HG03025 (cell line): ENCODE data around the gene SOX30.

Experiments
- ATAC-seq: cut with Tn5 transposase; IDR thresholded peaks from one replicate; pipeline ENCODE4 v1.9.1; 2021; ENCODE audit warnings: mild to moderate bottlenecking, moderate library complexity; ENCODE audit not compliant: unreplicated experiment, low FRiP score

The SOX30 gene

DNA sequence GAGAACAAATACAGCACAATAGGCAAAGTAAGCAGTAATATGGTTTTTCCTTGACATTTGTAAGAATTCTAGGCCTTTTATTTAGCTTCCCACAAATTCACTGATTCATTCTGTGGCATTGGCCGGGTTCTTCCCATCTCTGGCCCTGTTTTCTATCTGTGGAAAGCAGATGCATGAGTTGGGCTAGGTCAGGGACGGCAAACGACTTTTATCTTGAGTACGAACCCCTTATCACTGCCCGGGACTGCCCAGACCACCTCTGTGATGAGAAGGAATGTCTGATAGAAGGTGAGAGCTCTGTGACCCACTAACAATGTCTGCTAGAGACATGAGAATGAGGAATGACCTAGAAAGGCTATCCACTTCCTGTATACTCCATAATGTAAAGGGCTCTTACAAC is 41.2 kb downstream of the SOX30 start:
- no peak for ATAC-seq

DNA sequence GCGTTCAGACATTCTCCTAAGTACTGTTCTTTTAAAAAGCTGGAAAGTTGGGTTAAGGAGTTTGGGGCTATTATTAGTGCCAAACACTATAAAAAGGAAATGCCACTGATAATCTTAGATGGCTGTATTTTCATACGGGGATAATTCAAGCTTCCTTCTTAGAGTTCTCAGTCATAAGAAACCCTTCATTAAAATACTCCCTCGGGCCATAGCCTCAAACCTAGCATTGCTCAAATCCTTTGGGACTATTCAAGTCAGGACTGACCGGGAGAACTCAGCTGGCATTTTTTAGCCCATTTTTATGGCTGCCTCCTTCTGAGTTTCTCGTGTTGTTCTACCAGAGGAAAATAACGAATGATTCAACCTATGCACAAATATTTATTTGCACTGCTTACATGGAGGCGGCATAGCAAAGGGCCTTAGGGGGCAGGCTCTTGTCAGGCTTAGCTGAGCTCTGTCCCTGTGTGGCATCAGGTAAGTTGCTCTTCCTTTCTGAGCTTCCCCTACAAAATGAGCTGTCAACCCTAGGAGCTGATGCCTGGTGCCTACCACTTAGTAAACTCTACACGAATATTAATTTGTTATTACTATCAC is 43.2 kb downstream of the SOX30 start:
- no peak for ATAC-seq

DNA sequence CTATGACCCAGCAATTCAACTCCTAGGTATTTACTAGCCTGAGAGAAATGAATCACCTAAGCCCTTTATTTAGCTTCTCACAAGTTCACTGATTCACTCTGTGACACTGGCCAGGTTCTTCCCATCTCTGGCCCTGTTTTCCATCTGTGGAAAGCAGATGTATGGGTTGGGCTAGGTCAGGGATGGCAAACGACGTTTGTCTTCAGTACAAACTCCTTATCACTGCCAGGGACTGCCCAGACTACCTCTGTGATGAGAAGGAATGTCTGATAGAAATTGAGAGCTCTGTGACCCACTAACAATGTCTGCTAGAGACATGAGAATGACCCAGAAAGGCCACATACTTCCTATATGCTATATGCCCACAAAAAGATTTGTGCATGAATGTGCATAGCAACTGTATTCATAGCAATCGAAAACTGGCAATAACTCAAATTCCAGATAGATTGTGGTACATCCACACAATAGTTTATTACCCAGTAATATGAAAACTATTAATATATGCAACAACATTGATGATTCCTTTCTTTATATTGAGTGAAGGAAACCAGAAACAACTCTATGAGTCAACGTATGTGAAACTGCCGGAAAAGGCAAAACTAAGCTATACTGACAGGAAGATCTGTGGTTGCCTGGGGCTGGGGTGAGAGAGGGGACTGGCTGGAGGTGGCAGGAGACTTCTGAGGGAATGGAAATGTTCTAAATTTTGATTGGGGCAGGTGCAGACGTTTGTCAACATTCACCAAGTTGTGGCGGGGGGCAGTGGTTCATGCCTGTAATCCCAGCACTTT is 44.7 kb downstream of the SOX30 start:
- peak; percentile 39 for ATAC-seq

DNA sequence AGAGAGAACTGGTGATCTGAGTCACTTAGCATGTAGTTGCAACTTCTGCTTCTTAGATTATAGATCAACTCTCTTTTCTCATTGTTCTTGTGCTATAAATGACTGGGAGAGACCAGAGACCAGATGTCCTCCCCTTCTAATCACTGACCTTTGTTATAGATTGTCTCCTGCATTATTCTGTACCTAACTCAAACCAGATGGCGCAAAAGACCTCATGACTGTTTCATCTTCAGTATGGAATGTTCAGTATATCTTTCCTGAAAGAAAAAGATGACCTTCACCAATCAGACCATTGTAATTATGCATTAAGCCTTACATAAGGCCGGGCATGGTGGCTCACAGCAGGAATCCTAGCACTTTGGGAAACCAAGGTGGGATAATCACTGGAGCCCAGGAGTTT is 46.2 kb downstream of the SOX30 start:
- no peak for ATAC-seq

DNA sequence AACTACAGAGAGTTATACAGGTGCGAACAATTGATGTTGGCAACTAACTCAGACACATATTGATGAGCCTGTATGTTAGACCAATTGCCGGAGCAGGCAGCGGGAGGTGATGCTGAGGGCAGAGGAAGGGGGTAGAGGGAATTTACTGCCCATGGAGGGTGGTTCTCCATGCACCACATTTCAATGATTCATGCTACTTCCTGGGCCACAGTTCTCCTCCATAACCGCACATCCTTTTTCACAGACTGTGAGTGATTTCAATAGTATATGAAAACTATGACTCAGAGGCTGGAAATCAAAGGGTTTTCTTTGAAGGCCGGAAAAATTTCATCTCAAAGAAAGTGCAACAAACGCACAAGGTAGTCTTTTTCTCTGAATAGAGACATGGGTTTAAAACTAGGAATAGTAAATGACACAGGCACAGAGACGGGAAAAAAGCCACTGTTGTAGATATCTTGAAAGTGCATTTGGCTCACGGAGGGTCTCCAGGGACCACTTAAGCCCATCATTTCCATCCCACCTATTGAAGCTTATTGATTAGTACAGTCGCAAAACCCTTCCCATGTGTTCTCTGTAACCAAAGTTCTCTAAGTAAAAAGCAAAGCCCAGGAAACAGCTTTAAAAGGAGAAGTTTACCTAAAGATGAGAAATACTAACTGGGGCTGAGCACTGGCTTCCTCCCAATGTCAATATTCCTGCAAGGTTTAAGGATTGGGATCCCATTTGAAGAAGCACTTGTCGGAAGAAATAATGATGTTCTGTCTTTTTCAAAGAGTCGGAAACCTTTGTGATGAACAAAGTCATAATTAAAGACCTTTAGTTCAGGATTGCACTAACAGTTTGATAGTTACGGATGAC is 48.7 kb downstream of the SOX30 start:
- no peak for ATAC-seq

DNA sequence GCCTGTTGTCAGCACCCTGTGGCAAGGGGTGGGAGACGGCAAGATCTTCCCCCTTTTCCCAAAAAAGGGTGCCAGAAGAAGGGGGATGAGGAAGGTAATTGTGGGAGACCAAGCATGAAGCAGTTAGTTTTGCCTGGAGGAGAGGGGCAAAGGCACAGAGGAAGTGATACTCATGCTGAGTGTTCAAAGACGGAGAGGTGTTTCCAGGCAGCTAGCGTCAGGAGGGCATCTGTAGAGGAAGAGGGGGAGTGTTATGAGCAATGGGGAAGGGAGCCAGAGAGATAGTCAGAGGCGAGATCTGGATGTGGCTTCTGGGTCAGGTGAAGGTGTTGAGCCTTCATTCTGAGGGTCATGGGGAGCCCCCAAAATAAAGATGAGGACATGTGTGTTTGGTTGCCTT is 49.7 kb downstream of the SOX30 start:
- ATAC-seq = peak; percentile 54

DNA sequence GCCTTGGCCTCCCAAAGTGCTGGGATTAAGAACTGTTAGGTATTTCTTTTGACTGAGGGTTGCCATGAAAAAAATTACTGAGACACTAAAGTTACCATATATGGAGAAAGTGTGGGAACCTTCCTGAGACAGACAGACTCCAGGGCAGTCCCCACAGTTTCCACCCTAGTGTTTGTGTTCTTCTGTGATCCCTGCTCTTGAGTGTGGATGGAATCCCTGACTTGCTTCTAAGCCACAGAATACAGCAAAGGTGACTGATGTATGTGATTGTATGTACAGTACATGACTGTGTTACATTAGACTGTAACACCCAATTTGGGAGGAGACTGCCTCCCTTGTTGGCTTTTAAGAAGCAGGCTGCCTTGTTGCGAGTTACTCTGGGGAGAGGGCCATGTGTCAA is 52.0 kb downstream of the SOX30 start:
- no peak for ATAC-seq

DNA sequence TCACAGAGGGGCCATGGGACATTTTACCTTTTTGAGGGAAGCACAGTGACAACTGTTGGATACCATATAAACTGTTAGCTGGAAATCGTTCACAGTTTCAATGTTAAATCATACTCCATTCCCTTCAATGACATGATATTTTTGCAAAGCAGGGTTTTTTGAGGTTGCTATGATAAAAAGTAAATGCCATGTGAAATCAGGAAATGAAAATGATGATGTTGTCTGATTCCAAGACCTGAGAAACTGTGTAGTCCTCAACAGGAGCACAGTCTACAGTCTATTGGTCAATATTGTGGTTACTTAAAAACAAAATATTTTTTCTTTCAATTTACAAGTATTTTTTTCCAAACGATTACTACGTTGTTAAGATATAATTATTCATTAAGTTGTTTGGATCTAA is 52.7 kb downstream of the SOX30 start:
- no peak for ATAC-seq

DNA sequence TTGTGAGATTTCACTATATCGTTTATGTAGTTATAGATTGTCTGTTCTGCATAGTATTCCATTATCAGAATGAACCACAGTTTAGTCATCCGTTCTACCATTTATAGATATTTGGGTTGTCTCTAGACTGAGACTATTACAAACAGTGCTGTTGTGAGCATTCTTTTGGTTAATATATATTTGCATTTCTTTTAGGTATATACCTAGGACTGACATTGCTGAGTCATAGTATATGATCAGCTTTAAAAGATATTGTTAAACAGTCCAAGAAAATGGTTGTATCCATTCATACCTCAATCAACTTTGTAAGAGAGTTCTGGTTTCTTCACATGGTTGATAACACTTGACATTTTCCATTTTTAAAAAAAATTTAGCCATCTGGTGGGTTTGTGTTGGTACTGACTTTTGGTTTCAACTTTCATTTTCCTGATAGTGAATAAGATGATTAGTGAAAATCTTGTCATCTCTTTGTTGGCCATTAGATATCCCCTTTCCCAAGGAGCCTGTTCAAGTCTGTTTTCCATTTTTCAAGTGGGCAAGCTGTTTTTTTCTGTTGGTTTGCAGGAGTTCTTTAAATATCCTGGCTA is 53.8 kb downstream of the SOX30 start:
- ATAC-seq = no peak

DNA sequence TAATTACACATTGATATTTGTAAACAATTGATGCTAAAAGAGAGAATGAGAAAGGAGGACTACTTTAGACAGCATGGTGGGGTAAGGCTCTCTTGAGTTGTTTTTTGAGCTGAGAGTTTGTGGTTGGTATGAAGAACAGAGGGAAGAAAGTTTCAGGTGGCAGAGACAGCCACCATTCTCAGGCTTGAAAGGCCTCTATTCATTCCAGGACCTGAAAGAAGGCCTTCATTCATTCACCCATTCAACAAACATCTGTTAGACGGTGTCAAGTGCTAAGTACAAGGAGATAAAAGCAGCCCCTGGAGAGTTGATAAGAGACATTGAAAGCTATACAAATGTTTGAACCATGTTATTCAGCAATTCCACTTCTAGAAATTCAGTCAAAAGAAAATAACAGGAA is 55.0 kb downstream of the SOX30 start:
- no peak for ATAC-seq

DNA sequence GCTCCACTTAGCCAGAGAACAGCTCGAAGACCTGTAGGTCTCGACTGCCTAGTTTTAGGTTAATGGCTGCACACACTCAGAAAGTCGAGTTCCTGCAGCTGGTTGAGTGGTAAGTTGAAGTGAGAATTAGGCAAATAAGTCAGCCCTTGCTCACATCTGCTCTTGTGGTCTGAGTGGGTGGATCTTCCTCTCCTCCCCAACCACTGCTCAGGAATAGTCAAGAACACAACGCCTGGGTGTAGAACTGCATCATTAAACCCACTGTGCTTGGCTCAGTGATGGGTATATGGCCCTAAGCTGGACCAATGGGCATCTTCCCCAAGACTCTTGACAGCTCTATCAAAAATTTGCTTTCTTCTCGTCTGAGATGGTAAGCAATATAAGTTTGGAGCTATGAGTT is 55.8 kb downstream of the SOX30 start:
- peak; percentile 85 for ATAC-seq

DNA sequence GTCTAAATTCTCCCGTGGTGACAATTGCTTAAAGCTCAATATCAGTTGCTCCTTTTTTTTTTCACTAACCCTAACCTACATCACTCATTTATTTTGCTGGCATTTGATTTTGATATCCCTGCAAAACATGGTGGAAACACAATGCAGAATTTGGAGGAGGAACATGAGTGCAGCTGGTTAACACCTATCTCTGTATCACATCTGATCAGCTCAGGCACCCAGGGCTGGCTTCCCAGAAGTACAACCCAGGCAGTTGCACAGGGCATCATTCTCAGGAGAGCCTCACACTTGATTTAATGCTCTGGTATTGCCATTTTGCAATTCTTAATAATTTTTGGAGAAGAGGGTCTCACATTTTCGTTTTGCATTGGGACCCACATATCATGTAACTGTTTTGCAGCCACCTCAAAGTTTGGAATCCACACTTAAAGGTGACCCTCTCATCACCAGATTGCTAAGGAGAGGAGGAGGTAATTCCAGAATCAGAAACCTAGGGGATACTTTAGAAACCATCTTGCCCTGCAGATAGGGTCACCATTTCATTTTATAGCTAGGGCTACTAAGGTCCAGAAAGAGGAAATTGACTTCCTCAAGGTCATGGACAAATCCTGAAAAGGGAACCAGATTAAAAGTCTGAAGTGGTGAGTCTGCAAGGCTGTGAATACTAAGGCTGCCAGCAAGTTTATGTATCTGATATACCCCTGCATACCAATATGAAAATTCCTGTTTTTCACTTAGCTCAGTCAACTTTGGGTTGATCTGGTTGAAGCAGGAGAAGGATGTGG is 57.4 kb downstream of the SOX30 start:
- no peak for ATAC-seq

DNA sequence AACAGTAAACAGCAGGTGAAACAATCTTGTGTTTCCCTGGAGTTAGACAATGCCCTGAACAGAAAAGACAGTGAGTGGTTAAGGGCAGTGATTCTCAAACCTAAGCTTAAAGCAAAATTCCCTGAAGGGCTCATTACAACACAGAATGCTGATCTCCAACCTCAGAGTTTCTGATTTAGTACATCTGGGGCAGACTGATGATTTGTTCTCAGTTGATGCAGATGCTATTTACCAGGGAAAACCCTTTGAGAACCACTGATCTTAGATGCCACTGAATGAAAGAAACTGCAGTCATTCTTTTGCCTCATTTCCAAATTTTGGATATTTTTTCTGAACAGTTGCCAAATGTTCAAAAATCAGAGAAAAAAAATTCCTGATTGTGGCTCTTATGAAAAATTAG is 58.0 kb downstream of the SOX30 start:
- no peak for ATAC-seq

DNA sequence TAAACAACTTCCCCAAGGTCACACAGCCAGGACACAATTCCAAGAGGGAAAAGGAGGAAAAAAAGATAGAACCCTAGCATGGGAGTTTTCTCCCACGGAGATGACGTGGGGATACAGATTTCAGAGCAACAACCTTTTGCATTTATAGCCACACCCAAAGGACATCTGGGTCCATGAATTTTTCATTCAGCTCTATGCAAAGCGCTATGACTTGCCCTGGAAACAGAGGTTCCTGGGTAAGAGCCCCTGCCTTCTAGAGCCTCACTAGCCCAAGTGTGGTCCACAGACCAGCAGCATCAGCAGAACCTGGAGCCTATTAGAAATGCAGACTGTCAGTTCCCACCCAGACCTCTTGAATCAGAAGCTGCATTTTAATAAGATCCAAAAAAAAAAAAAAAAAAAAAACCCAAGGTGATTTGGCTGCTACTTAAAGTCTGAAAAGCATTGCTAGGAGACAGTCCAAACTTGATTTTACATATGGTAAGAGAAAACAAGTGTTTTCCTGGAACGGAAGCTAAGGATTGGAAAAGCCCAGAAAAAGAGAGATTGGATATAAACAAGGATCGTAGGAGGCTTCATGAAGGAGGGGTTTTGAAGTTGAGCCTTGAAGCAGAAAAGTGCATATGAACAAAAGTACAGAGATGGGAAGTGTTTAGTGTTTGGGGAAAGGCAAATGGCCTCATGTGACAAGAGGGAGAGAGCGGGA is 59.0 kb downstream of the SOX30 start:
- ATAC-seq = no peak

DNA sequence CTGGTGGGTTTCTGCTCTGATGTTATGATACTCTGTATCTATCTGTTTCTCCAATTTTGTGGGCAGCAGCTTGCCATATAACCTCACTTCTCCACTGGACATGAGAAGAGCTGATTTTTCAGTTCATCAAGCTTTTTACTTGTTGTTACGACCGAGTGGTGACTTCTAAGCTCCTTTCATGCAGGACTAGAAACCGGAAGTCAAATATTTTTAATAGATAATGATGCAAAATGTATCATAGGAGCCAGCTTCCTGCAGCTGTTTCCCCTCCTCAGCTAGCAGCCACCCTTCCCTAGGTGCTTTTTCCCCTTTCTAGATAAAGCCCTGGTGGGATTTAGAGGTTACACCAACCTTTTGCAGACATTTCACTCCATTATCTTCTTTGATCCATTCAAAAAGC is 59.6 kb downstream of the SOX30 start:
- ATAC-seq = no peak

DNA sequence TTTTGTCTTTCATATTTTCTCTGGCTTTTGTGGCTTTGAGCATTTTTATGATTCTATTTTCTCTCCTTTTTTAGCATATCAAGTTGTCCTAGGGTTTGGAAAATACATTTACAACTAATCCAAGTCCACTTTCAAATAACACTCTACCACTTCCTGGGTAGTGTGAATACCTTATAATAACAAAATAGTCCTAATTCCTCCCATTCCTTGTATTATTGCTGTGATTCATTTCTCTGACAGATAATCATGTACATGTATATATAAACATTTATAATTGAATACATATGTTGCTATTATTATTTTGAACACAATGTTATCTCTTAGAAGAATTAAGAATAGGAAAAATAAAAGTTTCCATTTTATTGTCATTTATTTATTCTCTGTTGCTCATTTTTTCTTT is 61.8 kb downstream of the SOX30 start:
- ATAC-seq = no peak

DNA sequence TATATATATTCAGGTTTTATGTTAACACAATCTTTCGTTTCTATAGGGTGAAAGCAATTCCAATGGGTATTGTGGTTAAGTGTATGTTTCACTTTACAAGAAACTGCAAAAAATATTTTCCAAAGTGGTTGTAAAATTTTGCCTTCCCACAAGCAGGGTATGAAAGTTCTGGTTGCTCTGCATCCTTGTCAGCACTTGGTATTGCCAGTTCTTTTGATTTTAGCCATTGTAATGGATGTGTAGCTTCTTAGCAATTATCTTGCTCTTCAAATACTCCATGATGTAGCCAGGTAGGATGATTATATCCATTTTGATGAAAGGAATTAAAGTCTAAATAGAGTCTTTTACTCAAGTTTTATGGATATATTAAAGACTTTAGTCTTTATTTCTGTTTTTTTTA is 67.6 kb downstream of the SOX30 start:
- ATAC-seq = no peak

DNA sequence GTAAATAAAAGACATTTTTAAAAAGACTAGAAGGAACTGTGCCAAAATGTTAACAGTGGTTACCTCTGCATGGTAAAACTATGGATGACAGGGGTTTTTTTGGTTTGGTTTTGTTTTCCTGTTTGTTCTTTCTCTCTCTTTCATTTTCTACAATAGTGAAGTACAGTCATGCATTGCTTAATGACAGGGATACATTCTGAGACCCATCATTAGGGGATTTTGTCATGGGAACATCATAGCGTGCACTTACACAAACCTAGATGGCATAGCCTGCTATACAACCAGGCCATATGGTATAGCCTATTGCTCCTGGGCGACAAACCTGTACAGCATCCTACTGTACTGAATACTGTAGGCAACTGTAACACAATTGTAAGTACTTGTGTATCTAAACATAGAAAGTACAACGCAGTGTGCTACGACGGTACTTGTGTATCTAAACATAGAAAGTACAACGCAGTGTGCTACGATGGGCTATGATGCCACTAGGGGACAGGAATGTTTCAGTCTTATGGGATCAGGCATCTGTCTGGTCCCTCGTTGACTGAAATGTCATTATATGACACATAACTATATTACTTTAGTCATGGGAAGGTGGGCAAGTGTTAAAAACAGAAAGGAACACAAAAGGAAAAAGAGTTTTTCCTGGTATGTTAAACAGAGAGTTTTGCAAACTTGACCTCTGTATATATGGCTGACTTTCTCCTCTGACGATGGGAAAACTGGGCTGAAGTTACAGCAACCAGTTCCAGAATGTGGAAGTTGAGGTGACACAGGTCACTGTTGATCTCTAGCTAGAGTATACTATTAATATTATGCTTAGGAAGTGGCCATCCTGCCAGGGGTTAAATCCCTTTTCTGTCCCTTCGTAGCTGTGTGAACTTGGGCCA is 69.3 kb downstream of the SOX30 start:
- ATAC-seq = peak; percentile 64

DNA sequence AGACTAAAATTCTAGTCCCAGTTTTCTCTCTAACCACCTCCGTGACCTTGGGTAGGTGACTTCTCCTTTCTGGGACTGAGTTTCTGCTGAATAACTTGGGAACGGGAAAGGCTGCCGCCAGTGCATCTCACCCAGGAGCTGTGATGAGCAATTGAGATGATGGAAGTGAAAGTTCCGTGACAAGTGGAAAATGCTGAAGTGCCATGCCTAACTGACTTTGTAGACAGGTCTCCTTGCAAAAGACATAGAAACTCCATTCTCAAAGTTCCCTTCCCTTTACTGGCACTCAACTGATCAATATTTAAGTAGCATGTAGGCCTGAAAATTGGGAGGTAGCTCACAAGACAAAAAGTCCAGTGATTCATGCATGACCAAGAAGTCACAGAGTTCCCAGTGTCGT is 70.3 kb downstream of the SOX30 start:
- ATAC-seq = no peak
